Activated CD8-positive, alpha-beta T cell treated with anti-CD3 and anti-CD28 coated beads for 36 hours (primary cell): ENCODE results near the gene RNF115. TPM values are rescaled to one million over a fixed set of nuclear protein-coding genes. Genes with fewer than 3 reads are reported as not detected.
"Not testable (repeated sequence)": the region's sequence is repeated elsewhere in the genome, so short reads cannot be mapped to it uniquely, and the experiment has no call there.

Source experiments
- ATAC-seq: fragments of 200-7000 bp; cut with Tn5 transposase; one replicate; pipeline ENCODE4 v1.10.0; 2021; ENCODE audit warnings: mild to moderate bottlenecking, moderate library complexity
- CTCF ChIA-PET: fragments of 350-600 bp; sonication (Branson Sonifier 250); formaldehyde crosslinking; loops from one replicate; lab custom pipeline; 2021; ENCODE audit warnings: antibody characterized with exemption; lab: Charles Lee
- POLR2A ChIA-PET: fragments of 350-600 bp; sonication (Branson Sonifier 250); formaldehyde crosslinking; loops from one replicate; lab custom pipeline; 2021; ENCODE audit warnings: antibody characterized with exemption; lab: Charles Lee
- DNase-seq: peaks from one replicate; pipeline ENCODE4 v3.0.0-alpha.2; 2020
- H3K27ac Mint-ChIP-seq: one replicate; pipeline ENCODE4 v1.8.0; 2021; ENCODE audit warnings: mild to moderate bottlenecking, mixed read lengths
- H3K27me3 Mint-ChIP-seq: one replicate; pipeline ENCODE4 v1.8.0; 2021; ENCODE audit warnings: mixed read lengths
- H3K36me3 Mint-ChIP-seq: one replicate; pipeline ENCODE4 v1.8.0; 2021; ENCODE audit warnings: low read depth, mixed read lengths
- H3K4me1 Mint-ChIP-seq: one replicate; pipeline ENCODE4 v1.8.0; 2021; ENCODE audit warnings: low read depth, mixed read lengths
- H3K4me3 Mint-ChIP-seq: one replicate; pipeline ENCODE4 v1.8.0; 2021; ENCODE audit warnings: mild to moderate bottlenecking, moderate library complexity, mixed read lengths
- H3K9me3 Mint-ChIP-seq: one replicate; pipeline ENCODE4 v1.8.0; 2021; ENCODE audit warnings: mixed read lengths
- CTCF ChIP-seq: fragments of 200-600 bp; IDR thresholded peaks from one replicate; pipeline ENCODE4 v1.8.0; 2022; ENCODE audit warnings: antibody characterized with exemption, mild to moderate bottlenecking
- intact Hi-C: fragments of 100-400 bp; cut with micrococcal nuclease; formaldehyde crosslinking; loops from one replicate; pipeline ENCODE4 v1.10.0; 2022
- total RNA-seq, 2 experiments: library from RNA; stranded (reverse); gene quantifications; one replicate each; pipeline ENCODE4 v1.2.3, GENCODE V29; 2021

Gene RNF115
- total RNA-seq, 2 experiments from 2014 or later, result 12.6 to 13.1 TPM

GRCh38 chr1:145777357-145778145 lies 46.3 kb downstream of the RNF115 start:
- no peak overlapping the region for H3K27ac Mint-ChIP-seq

GRCh38 chr1:145773423-145773822 lies 50.5 kb downstream of the RNF115 start:
- no peaks in the 10 kb centered on the region for H3K27me3 Mint-ChIP-seq
- peaks cover 30% of the 10 kb centered on the region for H3K4me1 Mint-ChIP-seq
- CTCF ChIA-PET, result interaction anchor here (0.9 to 1.3 kb wide), 4 partner anchors 22 to 72 kb away, joined by 3 to 4 read pairs (median 4); partner anchors contain the start of gene NUDT17
- H3K27ac Mint-ChIP-seq, result peak overlapping the region; percentile 66
- DNase-seq, result no peak
- no peak for TF ChIP-seq CTCF
- intact Hi-C loops, result no loop called here
- H3K9me3 Mint-ChIP-seq, result no peaks in the 10 kb centered on the region
- H3K36me3 Mint-ChIP-seq, result peaks cover 30% of the 10 kb centered on the region
- POLR2A ChIA-PET, result no interaction called here
- ATAC-seq, result no peak
- no peak overlapping the region for H3K4me3 Mint-ChIP-seq

More at GRCh38 chr1:145777357-145778145, 46.3 kb downstream of the RNF115 start:
- Mint-ChIP-seq H3K27me3 (no peaks in the 10 kb centered on the region), H3K4me3 (no peak overlapping the region), H3K36me3 (peaks cover 16% of the 10 kb centered on the region), H3K4me1 (peaks cover 22% of the 10 kb centered on the region), H3K9me3 (no peaks in the 10 kb centered on the region)
- POLR2A ChIA-PET, result no interaction called here
- DNase-seq (no peak), ATAC-seq (no peak)
- CTCF ChIA-PET, result no interaction called here
- intact Hi-C loops, result no loop called here
- TF ChIP-seq CTCF, result no peak

GRCh38 chr1:145771056-145771455 lies 52.8 kb downstream of the RNF115 start:
- H3K9me3 Mint-ChIP-seq, result no peaks in the 10 kb centered on the region
- no peaks in the 10 kb centered on the region for H3K27me3 Mint-ChIP-seq
- H3K4me3 Mint-ChIP-seq, result no peak overlapping the region
- ATAC-seq (no peak), DNase-seq (no peak)
- intact Hi-C loops, result no loop called here
- peaks cover 27% of the 10 kb centered on the region for H3K4me1 Mint-ChIP-seq
- POLR2A ChIA-PET, result no interaction called here
- H3K27ac Mint-ChIP-seq, result no peak overlapping the region
- TF ChIP-seq CTCF, result no peak
- CTCF ChIA-PET, result interaction anchor here (1.7 kb wide), 1 partner anchor 74 kb away, joined by 5 read pairs; the partner anchor contains the start of gene NUDT17
- peaks cover 36% of the 10 kb centered on the region for H3K36me3 Mint-ChIP-seq

- ATAC-seq, H3K4me3 Mint-ChIP-seq, POLR2A ChIA-PET, H3K9me3 Mint-ChIP-seq, CTCF ChIA-PET, DNase-seq, H3K27ac Mint-ChIP-seq, intact Hi-C loops, H3K27me3 Mint-ChIP-seq: not testable (repeated sequence)
- Mint-ChIP-seq H3K36me3 (peaks cover 29% of the 10 kb centered on the region), H3K4me1 (peaks cover 16% of the 10 kb centered on the region)
Observed at GRCh38 chr1:145768004-145768403, 55.9 kb downstream of the RNF115 start.

GRCh38 chr1:145766926-145767325 lies 57.0 kb downstream of the RNF115 start:
- POLR2A ChIA-PET, DNase-seq, H3K27ac Mint-ChIP-seq: not testable (repeated sequence)

GRCh38 chr1:145765585-145766360 lies 58.1 kb downstream of the RNF115 start:
- DNase-seq, POLR2A ChIA-PET: not testable (repeated sequence)

More at GRCh38 chr1:145766926-145767325, 57.0 kb downstream of the RNF115 start:
- H3K9me3 Mint-ChIP-seq, H3K27me3 Mint-ChIP-seq, CTCF ChIA-PET, H3K4me3 Mint-ChIP-seq, ATAC-seq, H3K4me1 Mint-ChIP-seq, intact Hi-C loops: not testable (repeated sequence)
- H3K36me3 Mint-ChIP-seq, result peaks cover 26% of the 10 kb centered on the region

GRCh38 chr1:145765127-145765526 lies 58.8 kb downstream of the RNF115 start:
- H3K27ac Mint-ChIP-seq, CTCF ChIA-PET, H3K4me1 Mint-ChIP-seq, H3K9me3 Mint-ChIP-seq, ATAC-seq, intact Hi-C loops, H3K4me3 Mint-ChIP-seq, POLR2A ChIA-PET, DNase-seq, H3K27me3 Mint-ChIP-seq: not testable (repeated sequence)
- peaks cover 32% of the 10 kb centered on the region for H3K36me3 Mint-ChIP-seq

More at GRCh38 chr1:145765585-145766360, 58.1 kb downstream of the RNF115 start:
- H3K4me3 Mint-ChIP-seq, H3K9me3 Mint-ChIP-seq, intact Hi-C loops, H3K27ac Mint-ChIP-seq, H3K27me3 Mint-ChIP-seq, ATAC-seq, H3K4me1 Mint-ChIP-seq, CTCF ChIA-PET: not testable (repeated sequence)
- H3K36me3 Mint-ChIP-seq, result peaks cover 26% of the 10 kb centered on the region

GRCh38 chr1:145764231-145764940 lies 59.5 kb downstream of the RNF115 start:
- POLR2A ChIA-PET, H3K4me3 Mint-ChIP-seq, H3K27ac Mint-ChIP-seq, CTCF ChIA-PET, ATAC-seq, H3K9me3 Mint-ChIP-seq, H3K27me3 Mint-ChIP-seq, intact Hi-C loops, DNase-seq, H3K4me1 Mint-ChIP-seq: not testable (repeated sequence)
- H3K36me3 Mint-ChIP-seq, result peaks cover 35% of the 10 kb centered on the region
